GM12878 (cell line): ENCODE data around the gene OPCML. TPM values are rescaled to one million over a fixed set of nuclear protein-coding genes. Genes with fewer than 3 reads are reported as not detected.

Experiments
- ATAC-seq: fragments of 200-7000 bp; cut with Tn5 transposase; 3 replicates; pipeline ENCODE4 v1.9.1; 2020; ENCODE audit warnings: mild to moderate bottlenecking, moderate library complexity
- BruUV-seq: library from RNA; stranded (reverse); fragments of 400-500 nt; replicated peaks from 2 replicates; lab custom pipeline; 2021; lab: Mats Ljungman, UMichigan
- CTCF ChIA-PET: fragments of 300-600 bp; sonication (Branson Sonifier 250); formaldehyde crosslinking; extraction: SDS; loops from one replicate; lab custom pipeline; 2021; ENCODE audit warnings: inconsistent platforms; lab: Yijun Ruan, JAX
- POLR2A ChIA-PET: fragments of 350-600 bp; formaldehyde crosslinking; extraction: SDS; loops from one replicate; lab custom pipeline; 2021; ENCODE audit warnings: inconsistent platforms; lab: Charles Lee
- RAD21 ChIA-PET: fragments of 300-600 bp; sonication (Branson Sonifier 250); formaldehyde crosslinking; loops from one replicate; lab custom pipeline; 2023; ENCODE audit warnings: antibody characterized with exemption; ENCODE audit not compliant: unreplicated experiment; lab: Charles Lee
- SMC1A ChIA-PET: fragments of 300-600 bp; sonication (Branson Sonifier 250); formaldehyde crosslinking; loops from one replicate; lab custom pipeline; 2023; ENCODE audit not compliant: unreplicated experiment, uncharacterized antibody; lab: Charles Lee
- DNase-seq: peaks from one replicate; pipeline ENCODE4 v3.0.0-alpha.2; 2011; ENCODE audit warnings: low read depth, low spot score
- FAIRE-seq: peaks from 3 replicates; lab custom pipeline; 2011; peaks lifted over from hg19 to GRCh38; lab: Jason Lieb, UNC
- H2AFZ ChIP-seq: 2 replicates; pipeline ENCODE4 v1.6.0; 2011; ENCODE audit warnings: low read depth, low read length, control low read depth; ENCODE audit not compliant: control insufficient read depth
- H3K27ac ChIP-seq: 2 replicates; pipeline ENCODE4 v1.5.1; 2011; ENCODE audit warnings: control low read depth; ENCODE audit not compliant: control insufficient read depth, insufficient read depth
- H3K27me3 ChIP-seq, 2 experiments: replicated peaks in 1 of 2; 2 replicates each; pipeline versions ENCODE4 v1.6.0 to v1.6.1; 2011; ENCODE audit warnings: low read length in 1 of 2; ENCODE audit not compliant: control insufficient read depth in 2 of 2, insufficient read depth in 2 of 2
- H3K36me3 ChIP-seq, 2 experiments: 2 replicates each; pipeline ENCODE4 v1.5.1; 2011; ENCODE audit warnings: low read length in 1 of 2; ENCODE audit not compliant: control insufficient read depth in 2 of 2, insufficient read depth in 2 of 2
- H3K4me1 ChIP-seq: 2 replicates; pipeline ENCODE4 v1.6.1; 2011; ENCODE audit warnings: mild to moderate bottlenecking, low read length, moderate library complexity, mixed read lengths; ENCODE audit not compliant: control insufficient read depth, insufficient read depth
- H3K4me2 ChIP-seq: 2 replicates; pipeline ENCODE4 v1.6.0; 2011; ENCODE audit warnings: control low read depth; ENCODE audit not compliant: control insufficient read depth, insufficient read depth
- H3K4me3 ChIP-seq: fragments of 200-600 bp; sonication (generic); 2 replicates; pipeline ENCODE4 v1.5.1; 2016
- H3K79me2 ChIP-seq: 2 replicates; pipeline ENCODE4 v1.6.0; 2011; ENCODE audit warnings: low read length; ENCODE audit not compliant: control insufficient read depth, insufficient read depth
- H3K9ac ChIP-seq: 2 replicates; pipeline ENCODE4 v1.8.0; 2011; ENCODE audit warnings: low read length, control low read depth, mixed read lengths; ENCODE audit not compliant: control insufficient read depth, insufficient read depth
- H3K9me3 ChIP-seq: replicated peaks from 3 replicates; pipeline ENCODE4 v1.5.1; 2011; ENCODE audit warnings: mild to moderate bottlenecking, low read length; ENCODE audit not compliant: control insufficient read depth, insufficient read depth
- H4K20me1 ChIP-seq: 2 replicates; pipeline ENCODE4 v1.6.0; 2011; ENCODE audit not compliant: control insufficient read depth, insufficient read depth
- CHD1 ChIP-seq: IDR thresholded peaks from 2 replicates; pipeline ENCODE4 v1.6.1; 2012; ENCODE audit warnings: low read depth, low read length, improper control_type of control experiment
- EP300 ChIP-seq, 2 experiments: fragments of 150-350 bp in 1 of 2; IDR thresholded peaks; 2 replicates each; pipeline ENCODE4 v1.6.1; 2011 to 2012; ENCODE audit warnings: low read depth in 2 of 2, low read length in 2 of 2, borderline replicate concordance in 1 of 2, improper control_type of control experiment in 1 of 2, inconsistent platforms in 1 of 2; ENCODE audit not compliant: control insufficient read depth in 1 of 2
- FOXM1 ChIP-seq: IDR thresholded peaks from 2 replicates; pipeline ENCODE4 v1.6.1; 2012; ENCODE audit warnings: low read depth, mild to moderate bottlenecking, inconsistent platforms, low read length, moderate library complexity
- GABPA ChIP-seq: IDR thresholded peaks from 2 replicates; pipeline ENCODE4 v1.6.1; 2014; ENCODE audit warnings: antibody characterized with exemption, low read depth, mild to moderate bottlenecking, inconsistent platforms
- HDGF ChIP-seq: fragments of 450-650 bp; IDR thresholded peaks from 2 replicates; pipeline ENCODE4 v1.6.1; 2016; ENCODE audit warnings: antibody characterized with exemption
- SIN3A ChIP-seq: IDR thresholded peaks from 2 replicates; pipeline ENCODE4 v1.6.1; 2012; ENCODE audit warnings: low read depth, low read length, improper control_type of control experiment
- SMC3 ChIP-seq: IDR thresholded peaks from 2 replicates; pipeline ENCODE4 v1.6.1; 2011; ENCODE audit warnings: low read length, improper control_type of control experiment, borderline replicate concordance
- SPI1 ChIP-seq: IDR thresholded peaks from 2 replicates; pipeline ENCODE4 v1.6.1; 2011; ENCODE audit warnings: low read depth, mild to moderate bottlenecking, low read length, moderate library complexity, borderline replicate concordance; ENCODE audit not compliant: insufficient read depth
- SRF ChIP-seq, 2 experiments: IDR thresholded peaks; 2 replicates each; pipeline ENCODE4 v1.6.1; 2011; ENCODE audit warnings: low read depth in 2 of 2, low read length in 2 of 2, mild to moderate bottlenecking in 1 of 2, moderate library complexity in 1 of 2
- YBX1 ChIP-seq: fragments of 450-650 bp; IDR thresholded peaks from 2 replicates; pipeline ENCODE4 v1.6.1; 2016; ENCODE audit warnings: antibody characterized with exemption
- ZNF217 ChIP-seq: fragments of 450-650 bp; IDR thresholded peaks from 2 replicates; pipeline ENCODE4 v1.6.1; 2017; ENCODE audit warnings: antibody characterized with exemption, mild to moderate bottlenecking
- ZSCAN29 ChIP-seq: fragments of 450-650 bp; IDR thresholded peaks from 2 replicates; pipeline ENCODE4 v1.6.1; 2017; ENCODE audit warnings: mild to moderate bottlenecking, moderate library complexity
- WGBS: methylation state at CpG from one replicate; pipeline ENCODE4 v1.1.6; 2016; ENCODE audit warnings: low lambda C conversion rate; ENCODE audit not compliant: insufficient replicate concordance, insufficient coverage; ENCODE audit errors: missing lambda C conversion rate; 5-methylcytosine and 5-hydroxymethylcytosine counted together
- in situ Hi-C: fragments of 300-500 bp; cut with MboI; formaldehyde crosslinking; loops from 9 replicates; pipeline ENCODE4 v1.14.3; 2018; ENCODE audit warnings: mixed read lengths
- intact Hi-C: fragments of 100-400 bp; cut with micrococcal nuclease; formaldehyde crosslinking; loops from one replicate; pipeline ENCODE4 v1.14.2; 2022; ENCODE audit not compliant: unreplicated experiment
- polyA plus RNA-seq, 11 experiments: library from polyadenylated mRNA; depleted of rRNA in 4 of 11; unstranded in 6 of 11; stranded (reverse) in 5 of 11; fragments of >200 nt; fragmentation: Nextera tagmentation in 4 of 11; fragmentation: Illumina TruSeq in 1 of 11; extraction: Ambion mirVana in 4 of 11; extraction: Trizol in 1 of 11; gene quantifications; 1 replicate in 1 of 11; 2 replicates in 10 of 11; pipeline versions ENCODE4 v1.2.1 to v1.2.3, GENCODE V29; 2011 to 2016; ENCODE audit warnings: inconsistent platforms in 2 of 11, missing spikeins in 2 of 11, low read depth in 1 of 11
- total RNA-seq, 4 experiments: library from RNA; depleted of rRNA in 3 of 4; stranded (reverse); fragments of >200 nt in 3 of 4; fragmentation: Illumina TruSeq in 1 of 4; extraction: Trizol in 1 of 4; gene quantifications; 2 replicates each; pipeline versions ENCODE4 v1.2.1 to v1.2.3, GENCODE V29; 2013 to 2021
- TF ChIP-seq, protein P1 (sequence below): fragments of 450-650 bp; conservative IDR thresholded peaks from 2 replicates; pipeline ENCODE4 v1.6.1; 2017; ENCODE audit warnings: mild to moderate bottlenecking, moderate library complexity
- TF ChIP-seq, protein P2 (sequence below): fragments of 450-650 bp; formaldehyde crosslinking; IDR thresholded peaks from 2 replicates; pipeline ENCODE4 v1.5.0; 2022; ENCODE audit warnings: mild to moderate bottlenecking, missing genetic modification characterization
- TF ChIP-seq, protein P3 (sequence below): fragments of 450-650 bp; IDR thresholded peaks from 2 replicates; pipeline ENCODE4 v1.6.1; 2017; ENCODE audit warnings: mild to moderate bottlenecking
- TF ChIP-seq, protein P4 (sequence below), 3 experiments: IDR thresholded peaks in 2 of 3; conservative IDR thresholded peaks in 1 of 3; 2 replicates each; pipeline ENCODE4 v1.5.1; 2011; ENCODE audit warnings: low read depth in 3 of 3, low read length in 3 of 3, mild to moderate bottlenecking in 3 of 3, control low read depth in 2 of 3, moderate library complexity in 2 of 3, inconsistent platforms in 1 of 3, mixed read lengths in 1 of 3; ENCODE audit not compliant: control insufficient read depth in 2 of 3, insufficient read depth in 1 of 3; ENCODE audit errors: extremely low read depth in 1 of 3

Gene OPCML
- total and polyA plus RNA-seq, 10 of the 15 experiments (the other 5 are each of a cell fraction or from before 2014, with no cell fraction given): 0.84 TPM; not detected in 9

DNA sequence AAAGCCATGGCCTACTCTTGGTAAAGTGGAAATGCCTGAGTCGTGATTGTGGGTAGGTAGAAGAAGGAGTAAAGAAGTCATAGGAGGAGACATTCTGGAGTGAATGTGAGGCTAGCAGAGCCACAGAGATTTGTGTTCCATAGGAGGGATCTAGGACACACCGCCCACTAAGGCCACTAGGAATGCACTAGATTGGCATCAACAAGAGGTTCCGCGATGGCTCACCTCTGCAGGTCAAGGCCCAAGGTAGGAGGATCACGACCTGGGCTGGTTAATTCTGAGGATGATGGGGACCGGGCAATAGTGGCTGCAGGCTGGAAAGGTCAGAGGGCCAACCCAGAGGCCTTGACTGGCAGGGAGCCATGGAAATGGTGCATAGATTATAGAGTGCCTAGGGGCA is 48.8 kb upstream of the OPCML start:
- ChIA-PET CTCF (no interaction called here), RAD21 (no interaction called here), SMC1A (no interaction called here), POLR2A (no interaction called here)
- intact Hi-C loops: no loop called here
- no peaks in the 10 kb centered on the region for H3K4me1 ChIP-seq
- no peaks in the 10 kb centered on the region for H3K9me3 ChIP-seq
- ATAC-seq: no peak
- FAIRE-seq: no peak
- H3K9ac ChIP-seq: no peak overlapping the region
- H3K27me3 ChIP-seq: no peaks in the 10 kb centered on the region
- in situ Hi-C loops: no loop called here
- H2AFZ ChIP-seq: no peak overlapping the region
- no peak overlapping the region for H3K4me2 ChIP-seq
- no peak overlapping the region for H3K4me3 ChIP-seq
- H3K36me3 ChIP-seq: no peaks in the 10 kb centered on the region
- no TSS peak for BruUV-seq
- no peak for DNase-seq
- H3K79me2 ChIP-seq: no peaks in the 10 kb centered on the region
- WGBS: 51% methylated on average over 6 of the region's 6 CpGs
- H4K20me1 ChIP-seq: no peaks in the 10 kb centered on the region
- H3K27ac ChIP-seq: no peak overlapping the region
- no peak for TF ChIP-seq SRF (IDR thresholded peaks at IDR 0.05; ENCODE audit: low read depth in 2 of 2, low read length in 2 of 2)
- TF ChIP-seq ZSCAN29: no peak
- TF ChIP-seq, protein P1, sequence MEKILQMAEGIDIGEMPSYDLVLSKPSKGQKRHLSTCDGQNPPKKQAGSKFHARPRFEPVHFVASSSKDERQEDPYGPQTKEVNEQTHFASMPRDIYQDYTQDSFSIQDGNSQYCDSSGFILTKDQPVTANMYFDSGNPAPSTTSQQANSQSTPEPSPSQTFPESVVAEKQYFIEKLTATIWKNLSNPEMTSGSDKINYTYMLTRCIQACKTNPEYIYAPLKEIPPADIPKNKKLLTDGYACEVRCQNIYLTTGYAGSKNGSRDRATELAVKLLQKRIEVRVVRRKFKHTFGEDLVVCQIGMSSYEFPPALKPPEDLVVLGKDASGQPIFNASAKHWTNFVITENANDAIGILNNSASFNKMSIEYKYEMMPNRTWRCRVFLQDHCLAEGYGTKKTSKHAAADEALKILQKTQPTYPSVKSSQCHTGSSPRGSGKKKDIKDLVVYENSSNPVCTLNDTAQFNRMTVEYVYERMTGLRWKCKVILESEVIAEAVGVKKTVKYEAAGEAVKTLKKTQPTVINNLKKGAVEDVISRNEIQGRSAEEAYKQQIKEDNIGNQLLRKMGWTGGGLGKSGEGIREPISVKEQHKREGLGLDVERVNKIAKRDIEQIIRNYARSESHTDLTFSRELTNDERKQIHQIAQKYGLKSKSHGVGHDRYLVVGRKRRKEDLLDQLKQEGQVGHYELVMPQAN: no peak
- TF ChIP-seq CHD1: no peak
- no peak for TF ChIP-seq FOXM1
- TF ChIP-seq SIN3A: no peak
- TF ChIP-seq HDGF: no peak
- TF ChIP-seq EP300 (IDR thresholded peaks at IDR 0.05; ENCODE audit: borderline replicate concordance in 1 of 2, control insufficient read depth in 1 of 2, low read depth in 2 of 2, low read length in 2 of 2): no peak
- no peak for TF ChIP-seq SPI1
- TF ChIP-seq, protein P2, sequence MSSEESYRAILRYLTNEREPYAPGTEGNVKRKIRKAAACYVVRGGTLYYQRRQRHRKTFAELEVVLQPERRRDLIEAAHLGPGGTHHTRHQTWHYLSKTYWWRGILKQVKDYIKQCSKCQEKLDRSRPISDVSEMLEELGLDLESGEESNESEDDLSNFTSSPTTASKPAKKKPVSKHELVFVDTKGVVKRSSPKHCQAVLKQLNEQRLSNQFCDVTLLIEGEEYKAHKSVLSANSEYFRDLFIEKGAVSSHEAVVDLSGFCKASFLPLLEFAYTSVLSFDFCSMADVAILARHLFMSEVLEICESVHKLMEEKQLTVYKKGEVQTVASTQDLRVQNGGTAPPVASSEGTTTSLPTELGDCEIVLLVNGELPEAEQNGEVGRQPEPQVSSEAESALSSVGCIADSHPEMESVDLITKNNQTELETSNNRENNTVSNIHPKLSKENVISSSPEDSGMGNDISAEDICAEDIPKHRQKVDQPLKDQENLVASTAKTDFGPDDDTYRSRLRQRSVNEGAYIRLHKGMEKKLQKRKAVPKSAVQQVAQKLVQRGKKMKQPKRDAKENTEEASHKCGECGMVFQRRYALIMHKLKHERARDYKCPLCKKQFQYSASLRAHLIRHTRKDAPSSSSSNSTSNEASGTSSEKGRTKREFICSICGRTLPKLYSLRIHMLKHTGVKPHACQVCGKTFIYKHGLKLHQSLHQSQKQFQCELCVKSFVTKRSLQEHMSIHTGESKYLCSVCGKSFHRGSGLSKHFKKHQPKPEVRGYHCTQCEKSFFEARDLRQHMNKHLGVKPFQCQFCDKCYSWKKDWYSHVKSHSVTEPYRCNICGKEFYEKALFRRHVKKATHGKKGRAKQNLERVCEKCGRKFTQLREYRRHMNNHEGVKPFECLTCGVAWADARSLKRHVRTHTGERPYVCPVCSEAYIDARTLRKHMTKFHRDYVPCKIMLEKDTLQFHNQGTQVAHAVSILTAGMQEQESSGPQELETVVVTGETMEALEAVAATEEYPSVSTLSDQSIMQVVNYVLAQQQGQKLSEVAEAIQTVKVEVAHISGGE (CRISPR knock-in tag): no peak
- TF ChIP-seq GABPA: no peak
- TF ChIP-seq, protein P3, sequence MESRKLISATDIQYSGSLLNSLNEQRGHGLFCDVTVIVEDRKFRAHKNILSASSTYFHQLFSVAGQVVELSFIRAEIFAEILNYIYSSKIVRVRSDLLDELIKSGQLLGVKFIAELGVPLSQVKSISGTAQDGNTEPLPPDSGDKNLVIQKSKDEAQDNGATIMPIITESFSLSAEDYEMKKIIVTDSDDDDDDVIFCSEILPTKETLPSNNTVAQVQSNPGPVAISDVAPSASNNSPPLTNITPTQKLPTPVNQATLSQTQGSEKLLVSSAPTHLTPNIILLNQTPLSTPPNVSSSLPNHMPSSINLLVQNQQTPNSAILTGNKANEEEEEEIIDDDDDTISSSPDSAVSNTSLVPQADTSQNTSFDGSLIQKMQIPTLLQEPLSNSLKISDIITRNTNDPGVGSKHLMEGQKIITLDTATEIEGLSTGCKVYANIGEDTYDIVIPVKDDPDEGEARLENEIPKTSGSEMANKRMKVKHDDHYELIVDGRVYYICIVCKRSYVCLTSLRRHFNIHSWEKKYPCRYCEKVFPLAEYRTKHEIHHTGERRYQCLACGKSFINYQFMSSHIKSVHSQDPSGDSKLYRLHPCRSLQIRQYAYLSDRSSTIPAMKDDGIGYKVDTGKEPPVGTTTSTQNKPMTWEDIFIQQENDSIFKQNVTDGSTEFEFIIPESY: no peak
- TF ChIP-seq YBX1: no peak
- TF ChIP-seq ZNF217: no peak
- TF ChIP-seq, protein P4, sequence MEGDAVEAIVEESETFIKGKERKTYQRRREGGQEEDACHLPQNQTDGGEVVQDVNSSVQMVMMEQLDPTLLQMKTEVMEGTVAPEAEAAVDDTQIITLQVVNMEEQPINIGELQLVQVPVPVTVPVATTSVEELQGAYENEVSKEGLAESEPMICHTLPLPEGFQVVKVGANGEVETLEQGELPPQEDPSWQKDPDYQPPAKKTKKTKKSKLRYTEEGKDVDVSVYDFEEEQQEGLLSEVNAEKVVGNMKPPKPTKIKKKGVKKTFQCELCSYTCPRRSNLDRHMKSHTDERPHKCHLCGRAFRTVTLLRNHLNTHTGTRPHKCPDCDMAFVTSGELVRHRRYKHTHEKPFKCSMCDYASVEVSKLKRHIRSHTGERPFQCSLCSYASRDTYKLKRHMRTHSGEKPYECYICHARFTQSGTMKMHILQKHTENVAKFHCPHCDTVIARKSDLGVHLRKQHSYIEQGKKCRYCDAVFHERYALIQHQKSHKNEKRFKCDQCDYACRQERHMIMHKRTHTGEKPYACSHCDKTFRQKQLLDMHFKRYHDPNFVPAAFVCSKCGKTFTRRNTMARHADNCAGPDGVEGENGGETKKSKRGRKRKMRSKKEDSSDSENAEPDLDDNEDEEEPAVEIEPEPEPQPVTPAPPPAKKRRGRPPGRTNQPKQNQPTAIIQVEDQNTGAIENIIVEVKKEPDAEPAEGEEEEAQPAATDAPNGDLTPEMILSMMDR (IDR thresholded peaks at IDR 0.05 in 2 of 3, conservative IDR thresholded peaks at IDR 0.05 in 1 of 3; ENCODE audit: control insufficient read depth in 2 of 3, extremely low read depth in 1 of 3, insufficient read depth in 1 of 3, low read depth in 3 of 3, low read length in 3 of 3): no peak
- TF ChIP-seq SMC3: no peak
